ENCODE results near the gene SLC22A4. TPM values are rescaled to one million over a fixed set of nuclear protein-coding genes. Genes with fewer than 3 reads are reported as not detected.

Gene SLC22A4
- total and polyA plus RNA-seq, 4 donors: 0.25 to 42.2 (median 0.47) TPM

DNA sequence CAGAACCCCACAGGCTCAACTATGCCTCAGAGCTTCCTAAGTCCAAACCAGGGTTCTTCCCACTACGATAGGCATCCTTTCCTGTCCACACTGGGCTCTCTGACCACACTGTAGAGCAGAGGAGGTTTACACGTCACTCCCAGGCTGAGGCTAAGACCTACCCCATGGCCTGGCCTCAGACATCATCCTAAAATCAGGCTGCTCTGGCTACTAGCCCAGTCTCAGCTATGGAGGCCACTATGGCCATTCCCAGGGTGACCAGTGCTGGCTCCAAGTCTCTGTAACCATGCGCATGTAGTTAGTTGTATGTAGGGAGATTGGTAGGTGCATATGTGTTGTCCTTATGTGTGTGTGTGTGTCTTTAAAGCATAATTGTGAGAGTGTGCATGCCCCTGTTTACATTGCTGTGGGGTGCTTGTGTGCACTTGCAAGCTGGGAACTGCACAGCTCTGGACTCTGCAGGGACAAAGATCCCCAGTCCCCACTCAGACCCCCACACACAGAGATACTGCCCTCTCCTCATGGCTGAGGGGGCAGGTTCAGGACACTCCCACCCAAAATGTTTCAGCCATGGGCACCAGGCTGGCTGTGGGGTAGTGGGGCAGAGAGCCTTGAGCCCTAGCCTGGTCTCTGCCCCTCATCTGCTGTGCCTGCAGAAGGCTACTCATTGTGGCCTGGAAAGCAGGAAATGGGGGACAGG lies 24.4 kb upstream of the SLC22A4 start:
- peak; percentile 31 for DNase-seq (ENCODE audit: low spot score)
- Histone ChIP-seq H3K27me3 (ENCODE audit: control insufficient read depth in 4 of 4, insufficient read depth in 4 of 4, low read length in 3 of 4) (no peaks in the 10 kb centered on the region), H3K4me3 (ENCODE audit: low read depth in 1 of 3, low read length in 3 of 3) (no peak overlapping the region), H3K9me3 (ENCODE audit: control insufficient read depth in 4 of 4, low read length in 3 of 4) (no peaks in the 10 kb centered on the region), H3K4me1 (ENCODE audit: control insufficient read depth in 4 of 4, insufficient read depth in 4 of 4, low read length in 3 of 4) (peaks cover 0 to 11% (median 0%) of the 10 kb centered on the region in 4 donors), H3K9ac (ENCODE audit: low read depth in 1 of 2, low read length in 2 of 2) (no peak overlapping the region), H3K27ac (ENCODE audit: low read depth in 1 of 2, low read length in 2 of 2) (no peak overlapping the region), H3K36me3 (ENCODE audit: control insufficient read depth in 4 of 4, insufficient read depth in 3 of 4, low read depth in 1 of 4, low read length in 3 of 4) (no peaks in the 10 kb centered on the region)
- no peak for TF ChIP-seq JUND (IDR thresholded peaks at IDR 0.05)
- no peak for TF ChIP-seq GABPA (IDR thresholded peaks at IDR 0.05 in 1 of 2, conservative IDR thresholded peaks at IDR 0.05 in 1 of 2)
- TF ChIP-seq YY1 (IDR thresholded peaks at IDR 0.05): no peak
- TF ChIP-seq TAF1 (conservative IDR thresholded peaks at IDR 0.05): no peak
- TF ChIP-seq, protein P1, sequence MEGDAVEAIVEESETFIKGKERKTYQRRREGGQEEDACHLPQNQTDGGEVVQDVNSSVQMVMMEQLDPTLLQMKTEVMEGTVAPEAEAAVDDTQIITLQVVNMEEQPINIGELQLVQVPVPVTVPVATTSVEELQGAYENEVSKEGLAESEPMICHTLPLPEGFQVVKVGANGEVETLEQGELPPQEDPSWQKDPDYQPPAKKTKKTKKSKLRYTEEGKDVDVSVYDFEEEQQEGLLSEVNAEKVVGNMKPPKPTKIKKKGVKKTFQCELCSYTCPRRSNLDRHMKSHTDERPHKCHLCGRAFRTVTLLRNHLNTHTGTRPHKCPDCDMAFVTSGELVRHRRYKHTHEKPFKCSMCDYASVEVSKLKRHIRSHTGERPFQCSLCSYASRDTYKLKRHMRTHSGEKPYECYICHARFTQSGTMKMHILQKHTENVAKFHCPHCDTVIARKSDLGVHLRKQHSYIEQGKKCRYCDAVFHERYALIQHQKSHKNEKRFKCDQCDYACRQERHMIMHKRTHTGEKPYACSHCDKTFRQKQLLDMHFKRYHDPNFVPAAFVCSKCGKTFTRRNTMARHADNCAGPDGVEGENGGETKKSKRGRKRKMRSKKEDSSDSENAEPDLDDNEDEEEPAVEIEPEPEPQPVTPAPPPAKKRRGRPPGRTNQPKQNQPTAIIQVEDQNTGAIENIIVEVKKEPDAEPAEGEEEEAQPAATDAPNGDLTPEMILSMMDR (IDR thresholded peaks at IDR 0.05; ENCODE audit: low read depth, low read length, missing input control): no peak
- no peak for TF ChIP-seq FOXA2 (IDR thresholded peaks at IDR 0.05)
- no peak for TF ChIP-seq HNF4G (IDR thresholded peaks at IDR 0.05)
- TF ChIP-seq, protein P2, sequence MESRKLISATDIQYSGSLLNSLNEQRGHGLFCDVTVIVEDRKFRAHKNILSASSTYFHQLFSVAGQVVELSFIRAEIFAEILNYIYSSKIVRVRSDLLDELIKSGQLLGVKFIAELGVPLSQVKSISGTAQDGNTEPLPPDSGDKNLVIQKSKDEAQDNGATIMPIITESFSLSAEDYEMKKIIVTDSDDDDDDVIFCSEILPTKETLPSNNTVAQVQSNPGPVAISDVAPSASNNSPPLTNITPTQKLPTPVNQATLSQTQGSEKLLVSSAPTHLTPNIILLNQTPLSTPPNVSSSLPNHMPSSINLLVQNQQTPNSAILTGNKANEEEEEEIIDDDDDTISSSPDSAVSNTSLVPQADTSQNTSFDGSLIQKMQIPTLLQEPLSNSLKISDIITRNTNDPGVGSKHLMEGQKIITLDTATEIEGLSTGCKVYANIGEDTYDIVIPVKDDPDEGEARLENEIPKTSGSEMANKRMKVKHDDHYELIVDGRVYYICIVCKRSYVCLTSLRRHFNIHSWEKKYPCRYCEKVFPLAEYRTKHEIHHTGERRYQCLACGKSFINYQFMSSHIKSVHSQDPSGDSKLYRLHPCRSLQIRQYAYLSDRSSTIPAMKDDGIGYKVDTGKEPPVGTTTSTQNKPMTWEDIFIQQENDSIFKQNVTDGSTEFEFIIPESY (IDR thresholded peaks at IDR 0.05): no peak
- no peak for TF ChIP-seq RXRA (IDR thresholded peaks at IDR 0.05)
- no peak for TF ChIP-seq SP1 (IDR thresholded peaks at IDR 0.05)
- TF ChIP-seq EGR1 (IDR thresholded peaks at IDR 0.05; ENCODE audit: low read depth in 2 of 2): no peak
- TF ChIP-seq HNF4A (conservative IDR thresholded peaks at IDR 0.05): no peak
- TF ChIP-seq NR2F2 (IDR thresholded peaks at IDR 0.05): no peak
- TF ChIP-seq, protein P3, sequence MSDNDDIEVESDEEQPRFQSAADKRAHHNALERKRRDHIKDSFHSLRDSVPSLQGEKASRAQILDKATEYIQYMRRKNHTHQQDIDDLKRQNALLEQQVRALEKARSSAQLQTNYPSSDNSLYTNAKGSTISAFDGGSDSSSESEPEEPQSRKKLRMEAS (IDR thresholded peaks at IDR 0.05): no peak
- TF ChIP-seq RAD21 (IDR thresholded peaks at IDR 0.05): no peak
- TF ChIP-seq, protein P4, sequence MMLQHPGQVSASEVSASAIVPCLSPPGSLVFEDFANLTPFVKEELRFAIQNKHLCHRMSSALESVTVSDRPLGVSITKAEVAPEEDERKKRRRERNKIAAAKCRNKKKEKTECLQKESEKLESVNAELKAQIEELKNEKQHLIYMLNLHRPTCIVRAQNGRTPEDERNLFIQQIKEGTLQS (IDR thresholded peaks at IDR 0.05): no peak
- no peak for TF ChIP-seq FOXA1 (IDR thresholded peaks at IDR 0.05)
- TF ChIP-seq, protein P5, sequence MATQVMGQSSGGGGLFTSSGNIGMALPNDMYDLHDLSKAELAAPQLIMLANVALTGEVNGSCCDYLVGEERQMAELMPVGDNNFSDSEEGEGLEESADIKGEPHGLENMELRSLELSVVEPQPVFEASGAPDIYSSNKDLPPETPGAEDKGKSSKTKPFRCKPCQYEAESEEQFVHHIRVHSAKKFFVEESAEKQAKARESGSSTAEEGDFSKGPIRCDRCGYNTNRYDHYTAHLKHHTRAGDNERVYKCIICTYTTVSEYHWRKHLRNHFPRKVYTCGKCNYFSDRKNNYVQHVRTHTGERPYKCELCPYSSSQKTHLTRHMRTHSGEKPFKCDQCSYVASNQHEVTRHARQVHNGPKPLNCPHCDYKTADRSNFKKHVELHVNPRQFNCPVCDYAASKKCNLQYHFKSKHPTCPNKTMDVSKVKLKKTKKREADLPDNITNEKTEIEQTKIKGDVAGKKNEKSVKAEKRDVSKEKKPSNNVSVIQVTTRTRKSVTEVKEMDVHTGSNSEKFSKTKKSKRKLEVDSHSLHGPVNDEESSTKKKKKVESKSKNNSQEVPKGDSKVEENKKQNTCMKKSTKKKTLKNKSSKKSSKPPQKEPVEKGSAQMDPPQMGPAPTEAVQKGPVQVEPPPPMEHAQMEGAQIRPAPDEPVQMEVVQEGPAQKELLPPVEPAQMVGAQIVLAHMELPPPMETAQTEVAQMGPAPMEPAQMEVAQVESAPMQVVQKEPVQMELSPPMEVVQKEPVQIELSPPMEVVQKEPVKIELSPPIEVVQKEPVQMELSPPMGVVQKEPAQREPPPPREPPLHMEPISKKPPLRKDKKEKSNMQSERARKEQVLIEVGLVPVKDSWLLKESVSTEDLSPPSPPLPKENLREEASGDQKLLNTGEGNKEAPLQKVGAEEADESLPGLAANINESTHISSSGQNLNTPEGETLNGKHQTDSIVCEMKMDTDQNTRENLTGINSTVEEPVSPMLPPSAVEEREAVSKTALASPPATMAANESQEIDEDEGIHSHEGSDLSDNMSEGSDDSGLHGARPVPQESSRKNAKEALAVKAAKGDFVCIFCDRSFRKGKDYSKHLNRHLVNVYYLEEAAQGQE (IDR thresholded peaks at IDR 0.05): no peak
- 92% methylated on average over 3 of the region's 3 CpGs for WGBS
